Right lobe of liver (tissue), 6 donors: ENCODE measurements around the gene BANP. TPM values are rescaled to one million over a fixed set of nuclear protein-coding genes. Genes with fewer than 3 reads are reported as not detected.
A peak's percentile ranks its signal among the peaks of the same experiment; 100 is the strongest.

Source experiments
- ATAC-seq, 4 donors: fragments of 200-7000 bp; cut with Tn5 transposase; one replicate each; pipeline ENCODE4 v1.9.1; 2020; ENCODE audit warnings: mild to moderate bottlenecking in 4 of 4, moderate library complexity in 4 of 4
- DNase-seq, 3 donors: peaks; one replicate each; pipeline ENCODE4 v3.0.0-alpha.2; 2020
- H3K27ac ChIP-seq, 3 donors: fragments of 200-600 bp; one replicate each; pipeline ENCODE4 v1.8.0; 2022
- H3K27me3 ChIP-seq, 2 donors: fragments of 200-600 bp; one replicate each; pipeline ENCODE4 v1.8.0; 2022
- H3K36me3 ChIP-seq, 4 donors: fragments of 200-600 bp; sonication (generic) in 1 of 4; one replicate each; pipeline versions ENCODE4 v1.5.1 to v1.8.0; 2017 to 2022; ENCODE audit warnings: control low read depth in 1 of 4
- H3K4me1 ChIP-seq, 4 donors: fragments of 200-600 bp; sonication (generic) in 1 of 4; one replicate each; pipeline versions ENCODE4 v1.5.1 to v1.8.0; 2017 to 2022; ENCODE audit warnings: control low read depth in 1 of 4
- H3K4me3 ChIP-seq, 3 donors: fragments of 200-600 bp; one replicate each; pipeline ENCODE4 v1.8.0; 2022
- H3K9me3 ChIP-seq, 4 donors: fragments of 200-600 bp; sonication (generic) in 1 of 4; one replicate each; pipeline versions ENCODE4 v1.5.1 to v1.8.0; 2017 to 2022; ENCODE audit warnings: control low read depth in 1 of 4
- CTCF ChIP-seq, 4 donors: fragments of 200-600 bp in 3 of 4; fragments of 450-650 bp in 1 of 4; IDR thresholded peaks; one replicate each; pipeline versions ENCODE4 v1.5.1 to v1.8.0; 2016 to 2022; ENCODE audit warnings: antibody characterized with exemption in 4 of 4, mild to moderate bottlenecking in 2 of 4
- POLR2A ChIP-seq: fragments of 450-650 bp; IDR thresholded peaks from one replicate; pipeline ENCODE4 v1.6.1; 2017; ENCODE audit warnings: antibody characterized with exemption, mild to moderate bottlenecking
- WGBS: methylation state at CpG from one replicate; pipeline ENCODE4 v1.1.6; 2018; ENCODE audit warnings: low coverage, low lambda C conversion rate; ENCODE audit not compliant: insufficient coverage; ENCODE audit errors: missing lambda C conversion rate; 5-methylcytosine and 5-hydroxymethylcytosine counted together
- intact Hi-C, 2 donors: fragments of 100-400 bp; cut with DNase I; formaldehyde crosslinking; loops; one replicate each; pipeline versions ENCODE4 v1.11.2 to v1.14.1; 2022
- total RNA-seq, 6 experiments: library from RNA; depleted of rRNA in 2 of 6; stranded (reverse); fragments of >200 nt in 2 of 6; fragmentation: NEBNext Ultra II Directional in 3 of 6; extraction: Animal tissue kit (Norgen Biotek cat#: 25700) in 3 of 6; gene quantifications; one replicate each; pipeline versions ENCODE4 v1.1.0 to v1.2.4, GENCODE V29; 2016 to 2023
- donor health status: DM: no; HTN: yes; CAD: no.
- donor health status: DM: no; HTN: no; CAD: no.
- donor health status: DM: no; HTN: no; CAD: no.
- donor health status: DM: no; HTN: yes; CAD: no.
- donor health status: DM: no; HTN: yes; CAD: no.

The BANP gene
- total RNA-seq, 6 experiments from 2014 or later = 11.2 to 20.7 (median 18.8) TPM

- Histone ChIP-seq H3K4me1 (no peaks in the 10 kb centered on the region), H3K27me3 (no peaks in the 10 kb centered on the region), H3K36me3 (peaks cover 0 to 44% (median 5%) of the 10 kb centered on the region in 4 donors), H3K27ac (no peak overlapping the region), H3K9me3 (no peaks in the 10 kb centered on the region), H3K4me3 (no peak overlapping the region)
- ATAC-seq (no peak), DNase-seq (no peak)
- TF ChIP-seq CTCF (IDR thresholded peaks at IDR 0.05) (no peak), POLR2A (no peak)
- intact Hi-C loops = no loop called here
- whole genome bisulfite sequencing = 91% methylated on average over 18 of the region's 25 CpGs
Observed at GRCh38 chr16:88005968-88006367, 54.7 kb downstream of the BANP start.

- no peaks in the 10 kb centered on the region for H3K4me1 ChIP-seq
- intact Hi-C loops = no loop called here
- no peak for TF ChIP-seq POLR2A
- TF ChIP-seq CTCF (IDR thresholded peaks at IDR 0.05) = no peak
- no peaks in the 10 kb centered on the region for H3K9me3 ChIP-seq
- H3K27me3 ChIP-seq = no peaks in the 10 kb centered on the region
- H3K4me3 ChIP-seq = no peak overlapping the region
- H3K27ac ChIP-seq = no peak overlapping the region
- peaks cover 0 to 47% (median 7%) of the 10 kb centered on the region in 4 donors for H3K36me3 ChIP-seq
- DNase-seq = no peak
- no peak for ATAC-seq
- WGBS = 94% methylated on average over 4 of the region's 10 CpGs
Observed at GRCh38 chr16:88007321-88007731, 56.1 kb downstream of the BANP start.

GRCh38 chr16:88008840-88009239 lies 57.6 kb downstream of the BANP start:
- no peak for TF ChIP-seq POLR2A
- Histone ChIP-seq H3K36me3 (peaks cover 0 to 52% (median 9%) of the 10 kb centered on the region in 4 donors), H3K4me1 (no peaks in the 10 kb centered on the region), H3K27me3 (no peaks in the 10 kb centered on the region), H3K4me3 (no peak overlapping the region), H3K27ac (no peak overlapping the region), H3K9me3 (no peaks in the 10 kb centered on the region)
- 83% methylated on average over 5 of the region's 5 CpGs for WGBS
- intact Hi-C loops = no loop called here
- ATAC-seq (no peak), DNase-seq (peak in 1 of 3 donors; percentile 23)

GRCh38 chr16:88009563-88010342 lies 58.5 kb downstream of the BANP start:
- ATAC-seq = no peak
- no peak overlapping the region for H3K4me3 ChIP-seq
- intact Hi-C loops = no loop called here
- H3K27ac ChIP-seq = no peak overlapping the region
- H3K27me3 ChIP-seq = no peaks in the 10 kb centered on the region
- H3K4me1 ChIP-seq = no peaks in the 10 kb centered on the region
- DNase-seq = no peak
- no peaks in the 10 kb centered on the region for H3K9me3 ChIP-seq
- TF ChIP-seq POLR2A = no peak
- no peak for TF ChIP-seq CTCF (IDR thresholded peaks at IDR 0.05)
- H3K36me3 ChIP-seq = peaks cover 0 to 47% (median 9%) of the 10 kb centered on the region in 4 donors
- 92% methylated on average over 7 of the region's 7 CpGs for whole genome bisulfite sequencing

- Histone ChIP-seq H3K27ac (no peak overlapping the region), H3K36me3 (peaks cover 0 to 41% (median 9%) of the 10 kb centered on the region in 4 donors), H3K4me3 (no peak overlapping the region), H3K9me3 (no peaks in the 10 kb centered on the region), H3K4me1 (no peaks in the 10 kb centered on the region), H3K27me3 (no peaks in the 10 kb centered on the region)
- DNase-seq (peak in 1 of 3 donors; percentile 14), ATAC-seq (no peak)
- TF ChIP-seq POLR2A (no peak), CTCF (IDR thresholded peaks at IDR 0.05) (no peak)
- intact Hi-C loops = no loop called here
- WGBS = 84% methylated on average over 10 of the region's 25 CpGs
Observed at GRCh38 chr16:88010343-88010967, 59.2 kb downstream of the BANP start.
